Breast epithelium (tissue), 4 donors: ENCODE results near the gene PUS3. TPM values are rescaled to one million over a fixed set of nuclear protein-coding genes. Genes with fewer than 3 reads are reported as not detected.
"Not testable (repeated sequence)": the region's sequence is repeated elsewhere in the genome, so short reads cannot be mapped to it uniquely, and the experiment has no call there.

Experiments used
- DNase-seq, 2 donors: peaks; one replicate each; pipeline ENCODE4 v3.0.0-alpha.2; 2019; ENCODE audit warnings: low spot score in 2 of 2
- H3K27ac ChIP-seq, 2 donors: fragments of 200-600 bp; sonication (generic) in 1 of 2; one replicate each; pipeline ENCODE4 v1.5.1; 2016 to 2019; ENCODE audit warnings: mild to moderate bottlenecking in 1 of 2
- H3K27me3 ChIP-seq, 2 donors: fragments of 200-600 bp; sonication (generic) in 1 of 2; one replicate each; pipeline versions ENCODE4 v1.5.1 to v1.6.0; 2017 to 2019; ENCODE audit warnings: control low read depth in 1 of 2, mild to moderate bottlenecking in 1 of 2
- H3K36me3 ChIP-seq: fragments of 200-600 bp; one replicate; pipeline ENCODE4 v1.5.1; 2019
- H3K4me1 ChIP-seq, 2 donors: fragments of 200-600 bp; sonication (generic); one replicate each; pipeline ENCODE4 v1.5.1; 2016 to 2019; ENCODE audit warnings: control low read depth in 1 of 2
- H3K4me3 ChIP-seq, 3 donors: fragments of 200-600 bp; sonication (generic); 1 replicate in 2 of 3; 2 replicates in 1 of 3; pipeline ENCODE4 v1.5.1; 2016 to 2019; ENCODE audit warnings: mild to moderate bottlenecking in 3 of 3, moderate library complexity in 2 of 3
- H3K9me3 ChIP-seq, 2 donors: fragments of 200-600 bp; sonication (generic) in 1 of 2; one replicate each; pipeline ENCODE4 v1.5.1; 2016 to 2019; ENCODE audit warnings: control low read depth in 1 of 2
- POLR2A ChIP-seq: fragments of 450-650 bp; IDR thresholded peaks from one replicate; pipeline ENCODE4 v1.6.1; 2016; ENCODE audit warnings: antibody characterized with exemption, mild to moderate bottlenecking, moderate library complexity
- POLR2AphosphoS5 ChIP-seq, 3 donors: sonication (generic); formaldehyde crosslinking; IDR thresholded peaks; one replicate each; pipeline ENCODE4 v1.6.1; 2017; ENCODE audit warnings: antibody characterized with exemption in 3 of 3
- intact Hi-C: fragments of 100-400 bp; cut with DNase I; formaldehyde crosslinking; loops from one replicate; pipeline ENCODE4 v1.15.1; 2023; ENCODE audit warnings: low total_unique reads
- total RNA-seq, 3 donors: library from RNA; depleted of rRNA; stranded (reverse); fragments of >200 nt; gene quantifications; one replicate each; pipeline ENCODE4 v1.1.0, GENCODE V29; 2016
- TF ChIP-seq, protein P1 (sequence below), 3 donors: fragments of 450-650 bp; IDR thresholded peaks; one replicate each; pipeline ENCODE4 v1.5.1; 2016 to 2017; ENCODE audit warnings: antibody characterized with exemption in 3 of 3, mild to moderate bottlenecking in 3 of 3, moderate library complexity in 3 of 3

The PUS3 gene
- total RNA-seq, 3 donors from 2014 or later, result 5.6 to 10.2 (median 8.6) TPM

DNA sequence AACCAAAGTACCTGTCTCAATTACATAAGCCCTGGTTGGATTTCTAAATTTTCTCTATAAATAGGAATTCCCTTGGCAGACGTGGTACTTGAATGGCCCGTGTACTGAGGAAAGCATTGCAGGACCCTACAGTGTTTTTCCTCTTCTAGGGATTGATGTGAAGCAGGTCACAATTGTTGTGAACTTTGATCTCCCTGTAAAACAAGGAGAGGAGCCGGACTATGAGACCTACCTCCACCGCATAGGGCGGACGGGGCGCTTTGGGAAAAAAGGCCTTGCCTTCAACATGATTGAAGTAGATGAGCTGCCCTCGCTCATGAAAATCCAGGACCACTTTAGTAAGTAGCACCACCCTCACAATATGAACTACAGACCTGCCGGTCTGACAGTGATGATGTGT, 18.0 kb upstream of the PUS3 start:
- no peak overlapping the region for H3K27ac ChIP-seq
- H3K27me3 ChIP-seq, result no peaks in the 10 kb centered on the region
- H3K4me1 ChIP-seq, result no peaks in the 10 kb centered on the region
- no peak for DNase-seq
- intact Hi-C loops, result no loop called here
- TF ChIP-seq, protein P1, sequence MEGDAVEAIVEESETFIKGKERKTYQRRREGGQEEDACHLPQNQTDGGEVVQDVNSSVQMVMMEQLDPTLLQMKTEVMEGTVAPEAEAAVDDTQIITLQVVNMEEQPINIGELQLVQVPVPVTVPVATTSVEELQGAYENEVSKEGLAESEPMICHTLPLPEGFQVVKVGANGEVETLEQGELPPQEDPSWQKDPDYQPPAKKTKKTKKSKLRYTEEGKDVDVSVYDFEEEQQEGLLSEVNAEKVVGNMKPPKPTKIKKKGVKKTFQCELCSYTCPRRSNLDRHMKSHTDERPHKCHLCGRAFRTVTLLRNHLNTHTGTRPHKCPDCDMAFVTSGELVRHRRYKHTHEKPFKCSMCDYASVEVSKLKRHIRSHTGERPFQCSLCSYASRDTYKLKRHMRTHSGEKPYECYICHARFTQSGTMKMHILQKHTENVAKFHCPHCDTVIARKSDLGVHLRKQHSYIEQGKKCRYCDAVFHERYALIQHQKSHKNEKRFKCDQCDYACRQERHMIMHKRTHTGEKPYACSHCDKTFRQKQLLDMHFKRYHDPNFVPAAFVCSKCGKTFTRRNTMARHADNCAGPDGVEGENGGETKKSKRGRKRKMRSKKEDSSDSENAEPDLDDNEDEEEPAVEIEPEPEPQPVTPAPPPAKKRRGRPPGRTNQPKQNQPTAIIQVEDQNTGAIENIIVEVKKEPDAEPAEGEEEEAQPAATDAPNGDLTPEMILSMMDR (IDR thresholded peaks at IDR 0.05), result no peak
- TF ChIP-seq POLR2A (no peak), POLR2AphosphoS5 (IDR thresholded peaks at IDR 0.05) (no peak)
- no peaks in the 10 kb centered on the region for H3K36me3 ChIP-seq
- H3K4me3 ChIP-seq, result no peak overlapping the region
- H3K9me3 ChIP-seq, result no peaks in the 10 kb centered on the region

DNA sequence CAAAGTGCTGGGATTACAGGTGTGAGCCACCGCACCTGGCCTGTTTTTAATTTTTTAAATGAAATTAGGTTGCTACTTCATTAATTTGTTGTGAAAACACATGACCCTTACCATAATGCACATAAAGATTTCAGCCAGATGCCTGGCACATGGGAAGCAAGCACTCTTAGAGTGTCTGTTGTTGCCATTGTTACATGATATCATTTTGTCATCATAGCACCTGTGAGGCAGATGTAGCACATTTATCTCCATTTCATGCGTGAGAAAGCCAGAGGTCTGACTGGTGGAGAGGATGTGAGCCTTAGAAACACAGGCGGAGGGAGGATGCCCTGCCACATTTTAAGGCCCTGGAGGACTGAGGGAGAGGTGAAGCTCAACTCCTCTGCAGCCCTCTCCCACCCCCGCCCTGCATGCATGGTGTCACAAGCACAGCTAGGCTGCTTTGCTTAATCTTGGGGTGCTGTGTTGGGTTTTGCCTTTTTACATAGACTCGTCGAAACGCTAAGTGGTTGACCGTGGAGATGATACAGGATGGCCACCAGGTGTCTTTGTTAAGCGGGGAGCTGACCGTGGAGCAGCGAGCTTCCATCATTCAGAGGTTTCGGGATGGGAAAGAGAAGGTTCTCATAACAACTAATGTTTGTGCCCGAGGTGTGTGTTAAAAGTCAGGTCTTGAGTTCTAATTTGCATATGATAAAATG, 15.3 kb upstream of the PUS3 start:
- intact Hi-C loops, result loop anchor here (2.0 kb wide), 1 partner anchor 47 kb away; no protein-coding TSS in a partner anchor
- TF ChIP-seq, protein P1 (IDR thresholded peaks at IDR 0.05), result no peak
- TF ChIP-seq POLR2AphosphoS5 (IDR thresholded peaks at IDR 0.05) (no peak), POLR2A (no peak)

DNA sequence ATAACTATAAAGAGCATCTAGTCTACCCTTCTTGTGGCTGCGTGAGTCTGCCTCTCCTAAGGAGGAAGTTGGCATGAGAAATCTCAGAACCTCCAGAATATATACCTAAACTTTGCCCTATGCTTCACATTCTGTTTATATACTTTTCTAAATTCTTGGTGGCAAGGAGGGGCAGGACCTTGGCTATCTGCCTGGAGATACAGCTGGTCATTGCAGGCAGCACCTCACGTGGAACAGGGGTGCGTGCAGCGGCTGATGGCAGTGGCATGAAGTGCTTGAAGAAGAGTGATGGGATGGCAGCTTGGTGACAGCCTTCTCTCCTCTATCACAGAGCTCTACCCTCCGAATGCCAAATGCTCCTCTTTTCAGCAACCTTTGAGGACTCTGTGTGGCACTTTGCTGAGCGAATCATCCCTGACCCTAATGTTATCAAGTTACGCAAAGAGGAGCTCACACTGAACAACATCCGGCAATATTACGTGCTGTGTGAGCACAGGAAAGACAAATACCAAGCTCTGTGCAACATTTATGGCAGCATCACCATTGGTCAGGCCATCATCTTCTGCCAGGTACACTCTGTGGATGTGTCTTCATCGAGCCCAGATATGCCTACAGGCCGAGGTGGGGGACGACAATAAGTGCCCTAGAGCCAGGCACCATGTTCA, 13.8 kb upstream of the PUS3 start:
- no peak overlapping the region for H3K27ac ChIP-seq
- no peaks in the 10 kb centered on the region for H3K9me3 ChIP-seq
- no peaks in the 10 kb centered on the region for H3K36me3 ChIP-seq
- TF ChIP-seq, protein P1 (IDR thresholded peaks at IDR 0.05), result no peak
- TF ChIP-seq POLR2AphosphoS5 (IDR thresholded peaks at IDR 0.05) (no peak), POLR2A (no peak)
- no peaks in the 10 kb centered on the region for H3K4me1 ChIP-seq
- H3K27me3 ChIP-seq, result no peaks in the 10 kb centered on the region
- intact Hi-C loops, result no loop called here
- DNase-seq, result no peak
- H3K4me3 ChIP-seq, result no peak overlapping the region

More for the DNA sequence above, 15.3 kb upstream of the PUS3 start:
- no peak overlapping the region for H3K27ac ChIP-seq
- DNase-seq, result no peak
- H3K4me1 ChIP-seq, result no peaks in the 10 kb centered on the region
- no peaks in the 10 kb centered on the region for H3K9me3 ChIP-seq
- no peaks in the 10 kb centered on the region for H3K36me3 ChIP-seq
- no peak overlapping the region for H3K4me3 ChIP-seq
- no peaks in the 10 kb centered on the region for H3K27me3 ChIP-seq

DNA sequence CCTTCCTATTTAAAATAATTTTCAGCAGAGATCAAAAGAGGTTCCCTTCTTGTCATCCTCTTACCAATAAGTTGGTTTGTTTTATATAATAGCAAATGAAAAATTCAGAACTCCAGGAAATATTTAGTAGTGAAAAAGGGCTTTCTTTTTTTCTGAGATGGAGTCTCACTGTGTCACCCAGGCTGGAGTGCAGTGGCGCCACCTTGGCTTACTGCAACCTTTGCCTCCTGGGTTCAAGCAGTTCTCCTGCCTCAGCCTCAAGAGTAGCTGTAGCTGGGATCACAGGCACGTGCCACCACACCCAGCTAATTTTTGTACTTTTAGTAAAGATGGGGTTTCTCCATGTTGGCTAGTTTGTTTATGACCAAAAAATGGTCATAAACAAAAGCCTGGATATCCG, 11.6 kb upstream of the PUS3 start:
- H3K27me3 ChIP-seq, H3K4me1 ChIP-seq, H3K36me3 ChIP-seq, H3K27ac ChIP-seq, H3K9me3 ChIP-seq, H3K4me3 ChIP-seq, intact Hi-C loops, DNase-seq: not testable (repeated sequence)

DNA sequence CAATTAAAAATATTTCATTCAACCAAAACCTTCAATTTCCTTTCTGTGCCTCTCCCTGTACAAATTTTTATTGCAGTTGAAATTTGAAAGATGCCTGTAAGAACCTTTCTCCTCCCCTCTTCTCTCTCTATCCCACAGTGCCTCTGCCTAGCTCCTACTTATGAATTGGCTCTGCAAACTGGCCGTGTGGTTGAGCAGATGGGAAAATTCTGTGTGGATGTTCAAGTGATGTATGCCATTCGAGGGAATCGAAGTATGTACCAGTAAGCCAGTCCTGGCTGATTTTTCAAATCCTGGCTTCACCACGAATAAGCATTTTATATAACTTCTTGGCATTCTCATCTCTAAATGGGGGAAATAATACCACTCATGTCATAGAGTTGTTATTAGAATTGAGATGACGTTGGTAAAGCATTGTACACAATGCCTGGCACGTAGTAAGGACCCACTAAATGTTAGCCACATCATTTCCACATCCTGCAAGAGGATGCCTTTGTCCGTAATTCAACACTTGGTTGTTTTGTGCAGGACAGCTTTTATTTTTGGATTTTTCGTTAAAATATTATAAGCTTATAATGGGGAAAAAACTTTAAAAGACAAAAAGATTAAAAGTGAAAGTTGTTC, 7.3 kb upstream of the PUS3 start:
- H3K27ac ChIP-seq, result no peak overlapping the region
- intact Hi-C loops, result no loop called here
- TF ChIP-seq, protein P1 (IDR thresholded peaks at IDR 0.05), result no peak
- TF ChIP-seq POLR2A, result no peak
- no peak for TF ChIP-seq POLR2AphosphoS5 (IDR thresholded peaks at IDR 0.05)

More for the DNA sequence above, 7.3 kb upstream of the PUS3 start:
- Histone ChIP-seq H3K9me3 (no peaks in the 10 kb centered on the region), H3K36me3 (no peaks in the 10 kb centered on the region), H3K4me1 (no peaks in the 10 kb centered on the region), H3K4me3 (no peak overlapping the region), H3K27me3 (peaks cover 0 to 10% of the 10 kb centered on the region in 2 donors)
- DNase-seq, result no peak
